Nucleus accumbens (tissue), 56 donors: ENCODE data around the gene CDH11.

Experiments
- DNase-seq, 56 donors: peaks; one replicate each; lab custom pipeline; 2025; lab: John Stamatoyannopoulos, UW

CDH11 gene

GRCh38 chr16:65118871-65119270 lies 3.0 kb downstream of the CDH11 start:
- peak in 4 of 56 donors; percentile 9 to 15 (median 11) for DNase-seq

- DNase-seq, result peak in 53 of 56 donors; percentile 33 to 92 (median 78)
Measured at GRCh38 chr16:65117811-65118448, 3.9 kb downstream of the CDH11 start.

- peak in 1 of 56 donors; percentile 3 for DNase-seq
Measured at GRCh38 chr16:65116818-65117430, 4.9 kb downstream of the CDH11 start.

GRCh38 chr16:65116216-65116615 lies 5.6 kb downstream of the CDH11 start:
- no peak for DNase-seq

- DNase-seq, result peak in 3 of 56 donors; percentile 3
Measured at GRCh38 chr16:65114527-65114926, 7.3 kb downstream of the CDH11 start.

GRCh38 chr16:65113441-65113840 lies 8.4 kb downstream of the CDH11 start:
- no peak for DNase-seq

- DNase-seq, result no peak
Measured at GRCh38 chr16:65111306-65111705, 10.6 kb downstream of the CDH11 start.

GRCh38 chr16:65106757-65107156 lies 15.1 kb downstream of the CDH11 start:
- DNase-seq, result no peak

GRCh38 chr16:65105171-65105570 lies 16.7 kb downstream of the CDH11 start:
- DNase-seq, result no peak

GRCh38 chr16:65104471-65104870 lies 17.4 kb downstream of the CDH11 start:
- DNase-seq, result no peak

GRCh38 chr16:65102326-65102725 lies 19.5 kb downstream of the CDH11 start:
- no peak for DNase-seq

GRCh38 chr16:65101009-65101408 lies 20.9 kb downstream of the CDH11 start:
- DNase-seq, result no peak

- no peak for DNase-seq
Measured at GRCh38 chr16:65099607-65100006, 22.3 kb downstream of the CDH11 start.

- DNase-seq, result no peak
Measured at GRCh38 chr16:65098916-65099315, 22.9 kb downstream of the CDH11 start.

- no peak for DNase-seq
Measured at GRCh38 chr16:65097296-65097695, 24.6 kb downstream of the CDH11 start.

- DNase-seq, result no peak
Measured at GRCh38 chr16:65095906-65096305, 26.0 kb downstream of the CDH11 start.

GRCh38 chr16:65095090-65095728 lies 26.7 kb downstream of the CDH11 start:
- no peak for DNase-seq

GRCh38 chr16:65094009-65094408 lies 27.9 kb downstream of the CDH11 start:
- no peak for DNase-seq

- DNase-seq, result peak in 1 of 56 donors; percentile 46
Measured at GRCh38 chr16:65083164-65083857, 38.6 kb downstream of the CDH11 start.

GRCh38 chr16:65079549-65079948 lies 42.3 kb downstream of the CDH11 start:
- no peak for DNase-seq

GRCh38 chr16:65077181-65077580 lies 44.7 kb downstream of the CDH11 start:
- no peak for DNase-seq
